GM08714 (cell line): ENCODE data around the gene PRELID2.

Experiments
- H3K4me3 ChIP-seq: fragments of 200-500 bp; sonication (Bioruptor generic); 2 replicates; pipeline ENCODE4 v1.5.1; 2014; ENCODE audit warnings: mild to moderate bottlenecking, low read length, inconsistent platforms
- ZNF274 ChIP-seq: IDR thresholded peaks from 2 replicates; pipeline ENCODE4 v1.6.1; 2012; ENCODE audit warnings: mild to moderate bottlenecking, low read depth, low read length

The PRELID2 gene

GRCh38 chr5:145711417-145711816 lies 123.7 kb downstream of the PRELID2 start:
- TF ChIP-seq ZNF274: no peak
- H3K4me3 ChIP-seq: no peak overlapping the region
